ENCODE results near the gene RNF6.

DNA sequence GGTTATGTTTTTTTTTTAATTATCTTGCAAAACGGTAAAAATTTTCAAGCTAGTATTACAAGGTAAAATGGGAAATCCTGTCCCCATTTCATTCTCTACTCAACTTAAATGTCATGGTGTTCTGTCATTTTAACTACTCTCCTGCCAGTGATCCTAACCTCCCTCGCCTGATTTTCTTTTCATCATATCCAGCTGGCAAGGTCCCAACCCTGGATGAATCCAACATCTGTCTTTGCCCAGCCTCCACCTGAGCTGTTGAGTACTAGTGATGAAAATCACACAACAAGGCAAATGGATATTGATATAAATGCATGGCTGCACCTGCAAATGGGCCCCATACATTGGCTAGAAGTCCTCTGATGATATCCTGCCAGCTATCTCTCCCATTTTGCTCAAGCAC is 24.9 kb upstream of the RNF6 start:
- TF ChIP-seq, protein P1, sequence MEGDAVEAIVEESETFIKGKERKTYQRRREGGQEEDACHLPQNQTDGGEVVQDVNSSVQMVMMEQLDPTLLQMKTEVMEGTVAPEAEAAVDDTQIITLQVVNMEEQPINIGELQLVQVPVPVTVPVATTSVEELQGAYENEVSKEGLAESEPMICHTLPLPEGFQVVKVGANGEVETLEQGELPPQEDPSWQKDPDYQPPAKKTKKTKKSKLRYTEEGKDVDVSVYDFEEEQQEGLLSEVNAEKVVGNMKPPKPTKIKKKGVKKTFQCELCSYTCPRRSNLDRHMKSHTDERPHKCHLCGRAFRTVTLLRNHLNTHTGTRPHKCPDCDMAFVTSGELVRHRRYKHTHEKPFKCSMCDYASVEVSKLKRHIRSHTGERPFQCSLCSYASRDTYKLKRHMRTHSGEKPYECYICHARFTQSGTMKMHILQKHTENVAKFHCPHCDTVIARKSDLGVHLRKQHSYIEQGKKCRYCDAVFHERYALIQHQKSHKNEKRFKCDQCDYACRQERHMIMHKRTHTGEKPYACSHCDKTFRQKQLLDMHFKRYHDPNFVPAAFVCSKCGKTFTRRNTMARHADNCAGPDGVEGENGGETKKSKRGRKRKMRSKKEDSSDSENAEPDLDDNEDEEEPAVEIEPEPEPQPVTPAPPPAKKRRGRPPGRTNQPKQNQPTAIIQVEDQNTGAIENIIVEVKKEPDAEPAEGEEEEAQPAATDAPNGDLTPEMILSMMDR (conservative IDR thresholded peaks at IDR 0.05 in 1 of 2, IDR thresholded peaks at IDR 0.05 in 1 of 2; ENCODE audit: low read depth in 1 of 2, low read length in 2 of 2): no peak
- TF ChIP-seq EZH2 (IDR thresholded peaks at IDR 0.05; ENCODE audit: low read length, missing control alignments): no peak

Measured in fibroblast of lung (primary cell).